ENCODE results near the gene MICALL1.

The MICALL1 gene

GRCh38 chr22:37906364-37907008, 389 bp downstream of the MICALL1 start:
- DNase-seq (ENCODE audit: low read depth in 2 of 2), result no peak

- DNase-seq (ENCODE audit: low read depth in 2 of 2), result no peak
These were observed 1.2 kb downstream of the MICALL1 start for GRCh38 chr22:37907036-37907954.

- DNase-seq (ENCODE audit: low read depth in 2 of 2), result no peak
These were observed 3.7 kb downstream of the MICALL1 start for GRCh38 chr22:37909766-37910165.

GRCh38 chr22:37910890-37911672, 5.0 kb downstream of the MICALL1 start:
- DNase-seq (ENCODE audit: low read depth in 2 of 2), result no peak

- DNase-seq (ENCODE audit: low read depth in 2 of 2), result no peak
These were observed 5.6 kb downstream of the MICALL1 start for GRCh38 chr22:37911697-37912096.

GRCh38 chr22:37912171-37912570, 6.1 kb downstream of the MICALL1 start:
- DNase-seq (ENCODE audit: low read depth in 2 of 2), result no peak

- no peak for DNase-seq (ENCODE audit: low read depth in 2 of 2)
These were observed 7.2 kb downstream of the MICALL1 start for GRCh38 chr22:37913233-37913721.

- DNase-seq (ENCODE audit: low read depth in 2 of 2), result no peak
These were observed 10.2 kb downstream of the MICALL1 start for GRCh38 chr22:37916311-37916710.

- DNase-seq (ENCODE audit: low read depth in 2 of 2), result no peak
These were observed 11.9 kb downstream of the MICALL1 start for GRCh38 chr22:37917874-37918548.

- no peak for DNase-seq (ENCODE audit: low read depth in 2 of 2)
These were observed 12.6 kb downstream of the MICALL1 start for GRCh38 chr22:37918580-37919270.

GRCh38 chr22:37920126-37920525, 14.0 kb downstream of the MICALL1 start:
- no peak for DNase-seq (ENCODE audit: low read depth in 2 of 2)

- DNase-seq (ENCODE audit: low read depth in 2 of 2), result no peak
These were observed 16.1 kb downstream of the MICALL1 start for GRCh38 chr22:37922191-37922590.

- DNase-seq (ENCODE audit: low read depth in 2 of 2), result no peak
These were observed 17.8 kb downstream of the MICALL1 start for GRCh38 chr22:37923927-37924326.

GRCh38 chr22:37924386-37925065, 18.4 kb downstream of the MICALL1 start:
- no peak for DNase-seq (ENCODE audit: low read depth in 2 of 2)

GRCh38 chr22:37925330-37925729, 19.2 kb downstream of the MICALL1 start:
- DNase-seq (ENCODE audit: low read depth in 2 of 2), result no peak

GRCh38 chr22:37925767-37926166, 19.7 kb downstream of the MICALL1 start:
- no peak for DNase-seq (ENCODE audit: low read depth in 2 of 2)

GRCh38 chr22:37926358-37926757, 20.3 kb downstream of the MICALL1 start:
- no peak for DNase-seq (ENCODE audit: low read depth in 2 of 2)

- DNase-seq (ENCODE audit: low read depth in 2 of 2), result no peak
These were observed 20.9 kb downstream of the MICALL1 start for GRCh38 chr22:37926771-37927636.

- DNase-seq (ENCODE audit: low read depth in 2 of 2), result no peak
These were observed 21.5 kb downstream of the MICALL1 start for GRCh38 chr22:37927637-37927936.

- no peak for DNase-seq (ENCODE audit: low read depth in 2 of 2)
These were observed 23.3 kb downstream of the MICALL1 start for GRCh38 chr22:37929390-37929789.

Data from activated CD4-positive, alpha-beta T cell treated with anti-CD3 and anti-CD28 coated beads for 24 hours (primary cell).